Fibroblast of the conjunctiva (primary cell): ENCODE measurements around the gene KATNB1.

Source experiments
- DNase-seq: peaks from one replicate; pipeline ENCODE4 v3.0.0-alpha.2; 2010; ENCODE audit warnings: low read depth

Gene KATNB1

GRCh38 chr16:57735755-57736418 is at the start of gene KATNB1:
KATNB1 (plus strand) TSS chr16:57735770; CDS start chr16:57737244, 1,474 bp downstream.
- DNase-seq, result no peak

GRCh38 chr16:57686577-57686976 is 49.0 kb upstream of the KATNB1 start:
- DNase-seq, result no peak

GRCh38 chr16:57687363-57687929 is 48.1 kb upstream of the KATNB1 start:
- no peak for DNase-seq

- no peak for DNase-seq
Measured at GRCh38 chr16:57688487-57688986, 47.0 kb upstream of the KATNB1 start.

- DNase-seq, result no peak
Measured at GRCh38 chr16:57688987-57689761, 46.4 kb upstream of the KATNB1 start.

GRCh38 chr16:57689762-57690558 is 45.6 kb upstream of the KATNB1 start:
- DNase-seq, result no peak

GRCh38 chr16:57690782-57691471 is 44.6 kb upstream of the KATNB1 start:
- DNase-seq, result no peak

GRCh38 chr16:57692636-57693035 is 42.9 kb upstream of the KATNB1 start:
- no peak for DNase-seq

GRCh38 chr16:57693550-57693949 is 42.0 kb upstream of the KATNB1 start:
- DNase-seq, result no peak

- no peak for DNase-seq
Measured at GRCh38 chr16:57694231-57694724, 41.3 kb upstream of the KATNB1 start.

- peak; percentile 13 for DNase-seq
Measured at GRCh38 chr16:57694725-57695679, 40.6 kb upstream of the KATNB1 start, which contains the start of gene DRC7. DRC7 (plus strand) TSS chr16:57694806; CDS start chr16:57697950, 3,144 bp downstream.

- DNase-seq, result no peak
Measured at GRCh38 chr16:57695680-57696069, 39.9 kb upstream of the KATNB1 start.

- no peak for DNase-seq
Measured at GRCh38 chr16:57696240-57696639, 39.3 kb upstream of the KATNB1 start.

- DNase-seq, result no peak
Measured at GRCh38 chr16:57697896-57698537, 37.6 kb upstream of the KATNB1 start.

GRCh38 chr16:57698812-57699405 is 36.7 kb upstream of the KATNB1 start:
- no peak for DNase-seq

GRCh38 chr16:57699481-57699880 is 36.1 kb upstream of the KATNB1 start:
- no peak for DNase-seq

- DNase-seq, result no peak
Measured at GRCh38 chr16:57699899-57700298, 35.7 kb upstream of the KATNB1 start.

GRCh38 chr16:57700781-57701551 is 34.6 kb upstream of the KATNB1 start:
- no peak for DNase-seq
